SU-DHL-6 (cell line): ENCODE results near the gene UBALD2.

Experiments used
- EZH2phosphoT487 ChIP-seq: fragments of 200-600 bp; sonication (generic), shearing (Covaris generic); conservative IDR thresholded peaks from 2 replicates; pipeline ENCODE4 v1.6.1; 2018; ENCODE audit warnings: mild to moderate bottlenecking, antibody characterized with exemption, low read length, moderate library complexity, mixed read lengths
- TF ChIP-seq, protein P1 (sequence below): fragments of 200-600 bp; sonication (generic); IDR thresholded peaks from one replicate; pipeline ENCODE4 v1.5.1; 2017; ENCODE audit warnings: antibody characterized with exemption, mild to moderate bottlenecking, low read length, moderate library complexity; ENCODE audit not compliant: insufficient read depth, poor library complexity, severe bottlenecking

- TF ChIP-seq, protein P1, sequence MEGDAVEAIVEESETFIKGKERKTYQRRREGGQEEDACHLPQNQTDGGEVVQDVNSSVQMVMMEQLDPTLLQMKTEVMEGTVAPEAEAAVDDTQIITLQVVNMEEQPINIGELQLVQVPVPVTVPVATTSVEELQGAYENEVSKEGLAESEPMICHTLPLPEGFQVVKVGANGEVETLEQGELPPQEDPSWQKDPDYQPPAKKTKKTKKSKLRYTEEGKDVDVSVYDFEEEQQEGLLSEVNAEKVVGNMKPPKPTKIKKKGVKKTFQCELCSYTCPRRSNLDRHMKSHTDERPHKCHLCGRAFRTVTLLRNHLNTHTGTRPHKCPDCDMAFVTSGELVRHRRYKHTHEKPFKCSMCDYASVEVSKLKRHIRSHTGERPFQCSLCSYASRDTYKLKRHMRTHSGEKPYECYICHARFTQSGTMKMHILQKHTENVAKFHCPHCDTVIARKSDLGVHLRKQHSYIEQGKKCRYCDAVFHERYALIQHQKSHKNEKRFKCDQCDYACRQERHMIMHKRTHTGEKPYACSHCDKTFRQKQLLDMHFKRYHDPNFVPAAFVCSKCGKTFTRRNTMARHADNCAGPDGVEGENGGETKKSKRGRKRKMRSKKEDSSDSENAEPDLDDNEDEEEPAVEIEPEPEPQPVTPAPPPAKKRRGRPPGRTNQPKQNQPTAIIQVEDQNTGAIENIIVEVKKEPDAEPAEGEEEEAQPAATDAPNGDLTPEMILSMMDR: no peak
- no peak for TF ChIP-seq EZH2phosphoT487
Observed at GRCh38 chr17:76276461-76277299, 11.5 kb downstream of the UBALD2 start.
